ENCODE data around the gene OR2T6. TPM values are rescaled to one million over a fixed set of nuclear protein-coding genes. Genes with fewer than 3 reads are reported as not detected.

OR2T6 gene
- not detected for total RNA-seq
- not detected for polyA plus RNA-seq

- ATAC-seq (no peak), DNase-seq (no peak), FAIRE-seq (no peak)
- Histone ChIP-seq H3K9me3 (no peaks in the 10 kb centered on the region), H3K36me3 (no peaks in the 10 kb centered on the region), H3K27ac (no peak within 1 kb of the TSS), H3K27me3 (no peaks in the 10 kb centered on the region), H3K4me1 (no peaks in the 10 kb centered on the region), H3K4me3 (no peak within 1 kb of the TSS)
- no peak for TF ChIP-seq CTCF (IDR thresholded peaks at IDR 0.05)
- intact Hi-C loops (cut with DNase I), result no loop called here
Measured at GRCh38 chr1:248375446-248375845, at the start of gene OR2T6. TSS of gene OR2T6 (plus strand) at chr1:248375746. CDS start at chr1:248387609, 11,863 bp downstream.

GRCh38 chr1:248343451-248343850 lies 32.1 kb upstream of the OR2T6 start:
- no peaks in the 10 kb centered on the region for H3K4me1 ChIP-seq
- TF ChIP-seq CTCF (IDR thresholded peaks at IDR 0.05), result no peak
- no peaks in the 10 kb centered on the region for H3K27me3 ChIP-seq
- WGBS, 2 donors, result 26 to 45% methylated on average over 3 of the region's 3 CpGs
- no peaks in the 10 kb centered on the region for H3K36me3 ChIP-seq
- H3K27ac ChIP-seq, result no peak overlapping the region
- FAIRE-seq (no peak), DNase-seq (no peak), ATAC-seq (no peak)
- H3K9me3 ChIP-seq, result no peaks in the 10 kb centered on the region
- H3K4me3 ChIP-seq, result no peak overlapping the region
- intact Hi-C loops (cut with DNase I), result no loop called here

GRCh38 chr1:248348475-248348874 lies 27.1 kb upstream of the OR2T6 start, which contains the start of gene OR14C36:
TSS of gene OR14C36 (plus strand) at chr1:248348775. CDS start at chr1:248348775, 0 bp downstream.
- Histone ChIP-seq H3K4me3 (no peak within 1 kb of the TSS), H3K27ac (no peak within 1 kb of the TSS), H3K4me1 (no peaks in the 10 kb centered on the region), H3K9me3 (no peaks in the 10 kb centered on the region), H3K36me3 (no peaks in the 10 kb centered on the region), H3K27me3 (no peaks in the 10 kb centered on the region)
- DNase-seq (no peak), ATAC-seq (no peak), FAIRE-seq (no peak)
- 51 to 68% methylated on average over 4 of the region's 4 CpGs for WGBS, 2 donors
- TF ChIP-seq CTCF (IDR thresholded peaks at IDR 0.05), result no peak
- intact Hi-C loops (cut with DNase I), result no loop called here

GRCh38 chr1:248359415-248359814 lies 16.1 kb upstream of the OR2T6 start:
- TF ChIP-seq CTCF (IDR thresholded peaks at IDR 0.05), result no peak
- intact Hi-C loops (cut with DNase I), result no loop called here
- no peak for ATAC-seq
- WGBS, 2 donors, result 58 to 74% methylated on average over 3 of the region's 3 CpGs
- no peak for FAIRE-seq
- Histone ChIP-seq H3K4me1 (no peaks in the 10 kb centered on the region), H3K4me3 (no peak overlapping the region), H3K36me3 (no peaks in the 10 kb centered on the region), H3K27me3 (no peaks in the 10 kb centered on the region), H3K9me3 (no peaks in the 10 kb centered on the region), H3K27ac (no peak overlapping the region)
- DNase-seq, result no peak

- Histone ChIP-seq H3K27ac (no peak within 1 kb of the TSS), H3K4me1 (no peaks in the 10 kb centered on the region), H3K4me3 (no peak within 1 kb of the TSS), H3K9me3 (no peaks in the 10 kb centered on the region), H3K27me3 (no peaks in the 10 kb centered on the region), H3K36me3 (no peaks in the 10 kb centered on the region)
- DNase-seq (no peak), FAIRE-seq (no peak), ATAC-seq (no peak)
- intact Hi-C loops (cut with DNase I), result no loop called here
- 43 to 55% methylated on average over 3 of the region's 3 CpGs for WGBS, 2 donors
- no peak for TF ChIP-seq CTCF (IDR thresholded peaks at IDR 0.05)
Measured at GRCh38 chr1:248361121-248361715, 14.3 kb upstream of the OR2T6 start, which contains the start of gene OR2T4. TSS of gene OR2T4 (plus strand) at chr1:248361665. CDS start at chr1:248361665, 0 bp downstream.

All from pancreas (tissue), 10 donors.